DOHH2 (cell line): ENCODE results near the gene ARL14.

Experiments used
- CTCF ChIP-seq: fragments of 200-600 bp; sonication (generic); IDR thresholded peaks from one replicate; pipeline ENCODE4 v1.5.1; 2014; ENCODE audit warnings: antibody characterized with exemption, mild to moderate bottlenecking, low read depth, low read length; ENCODE audit not compliant: poor library complexity, severe bottlenecking
- EZH2phosphoT487 ChIP-seq: fragments of 200-600 bp; sonication (generic); IDR thresholded peaks from 2 replicates; pipeline ENCODE4 v1.6.1; 2017; ENCODE audit warnings: borderline replicate concordance, mild to moderate bottlenecking, antibody characterized with exemption, low read length, moderate library complexity, mixed read lengths

GRCh38 chr3:160676547-160677303, at the start of gene ARL14:
- TF ChIP-seq CTCF (no peak), EZH2phosphoT487 (no peak)
